ENCODE data around the gene RAD51AP2. TPM values are rescaled to one million over a fixed set of nuclear protein-coding genes. Genes with fewer than 3 reads are reported as not detected.

RAD51AP2 gene
- total and polyA plus RNA-seq, 2 of the 13 experiments (the other 11 are each of a cell fraction or from before 2014, with no cell fraction given), result 0.11 to 0.12 TPM

GRCh38 chr2:17479875-17480274 lies 38.4 kb downstream of the RAD51AP2 start (continued):
- TF ChIP-seq MXD4 (CRISPR knock-in tag; IDR thresholded peaks at IDR 0.05) (0 out of 2 replicates have a peak, but pooled peaks have one; percentile 12), FOXA1 (IDR thresholded peaks at IDR 0.05) (peak; percentile 38; the same call in 1 of the 2 replicates), FOXA1 (CRISPR knock-in tag; IDR thresholded peaks at IDR 0.05) (peak; percentile 82), TBX3 (IDR thresholded peaks at IDR 0.05; ENCODE audit: borderline replicate concordance) (peak; percentile 85), KDM3A (CRISPR knock-in tag; IDR thresholded peaks at IDR 0.05; ENCODE audit: low read depth) (0 out of 2 replicates have a peak, but pooled peaks have one; percentile 52), HDAC1 (CRISPR knock-in tag; IDR thresholded peaks at IDR 0.05) (peak; percentile 56; the same call in 1 of the 2 replicates), ZNF652 (CRISPR knock-in tag; IDR thresholded peaks at IDR 0.05; ENCODE audit: borderline replicate concordance, low read depth) (0 out of 2 replicates have a peak, but pooled peaks have one; percentile 21), HOXA9 (CRISPR knock-in tag; IDR thresholded peaks at IDR 0.05; ENCODE audit: borderline replicate concordance) (no peak), YEATS4 (CRISPR knock-in tag; IDR thresholded peaks at IDR 0.05; ENCODE audit: borderline replicate concordance) (peak; percentile 62; the same call in 1 of the 2 replicates), THAP11 (CRISPR knock-in tag; IDR thresholded peaks at IDR 0.05) (peak; percentile 41; the same call in 1 of the 2 replicates), JUNB (CRISPR knock-in tag; IDR thresholded peaks at IDR 0.05; ENCODE audit: borderline replicate concordance) (peak; percentile 85; the same call in 1 of the 2 replicates), DR1 (CRISPR knock-in tag; IDR thresholded peaks at IDR 0.05) (no peak), TOPORS (CRISPR knock-in tag; IDR thresholded peaks at IDR 0.05) (no peak), ZNF331 (CRISPR knock-in tag; IDR thresholded peaks at IDR 0.05) (peak; percentile 72), ZNF761 (CRISPR knock-in tag; conservative IDR thresholded peaks at IDR 0.05) (0 out of 2 replicates have a peak, but pooled peaks have one; percentile 27), ZBTB34 (CRISPR knock-in tag; IDR thresholded peaks at IDR 0.05) (no peak), ZKSCAN5 (CRISPR knock-in tag; IDR thresholded peaks at IDR 0.05) (no peak), FOXP1 (IDR thresholded peaks at IDR 0.05) (peak; percentile 35; the same call in 1 of the 2 replicates), FOXP1 (CRISPR knock-in tag; IDR thresholded peaks at IDR 0.05) (peak; percentile 61; the same call in 1 of the 2 replicates), HNF4G (IDR thresholded peaks at IDR 0.05; ENCODE audit: borderline replicate concordance, low read depth, low read length) (peak; percentile 74), HNF4G (CRISPR knock-in tag; IDR thresholded peaks at IDR 0.05; ENCODE audit: borderline replicate concordance, low read depth) (no peak), MIER3 (CRISPR knock-in tag; IDR thresholded peaks at IDR 0.05; ENCODE audit: borderline replicate concordance) (peak; percentile 52; the same call in 1 of the 2 replicates), ZNF607 (CRISPR knock-in tag; IDR thresholded peaks at IDR 0.05; ENCODE audit: borderline replicate concordance) (no peak), ZNF503 (CRISPR knock-in tag; IDR thresholded peaks at IDR 0.05) (peak; percentile 53; the same call in 1 of the 2 replicates), JUND (CRISPR knock-in tag; IDR thresholded peaks at IDR 0.05) (peak; percentile 90), MED1 (CRISPR knock-in tag; IDR thresholded peaks at IDR 0.05) (peak; percentile 79), ZNF713 (CRISPR knock-in tag; IDR thresholded peaks at IDR 0.05) (no peak), ZNF354B (CRISPR knock-in tag; IDR thresholded peaks at IDR 0.05) (no peak), ZNF292 (CRISPR knock-in tag; IDR thresholded peaks at IDR 0.05; ENCODE audit: borderline replicate concordance, low read depth) (0 out of 2 replicates have a peak, but pooled peaks have one; percentile 45), KLF16 (CRISPR knock-in tag; IDR thresholded peaks at IDR 0.05) (peak in 1 of 2 experiments; percentile 81; a peak in 2 of 4 replicates)

Data from HepG2 (cell line).